Stimulated activated CD8-positive, alpha-beta memory T cell treated with anti-CD3 and anti-CD28 coated beads, Interleukin-12 subunit alpha, Interleukin-12 subunit beta, amount 100 ng/mL, for 4 hours (primary cell): ENCODE measurements around the gene NOL6.
"Not testable (repeated sequence)": the region's sequence is repeated elsewhere in the genome, so short reads cannot be mapped to it uniquely, and the experiment has no call there.

Experiments used
- DNase-seq: peaks from one replicate; pipeline ENCODE4 v3.0.0-alpha.2; 2020; ENCODE audit warnings: low read depth

NOL6 gene

GRCh38 chr9:33471361-33471760 is 2.4 kb downstream of the NOL6 start:
- DNase-seq = no peak

- no peak for DNase-seq
Measured at GRCh38 chr9:33469891-33470290, 3.8 kb downstream of the NOL6 start.

GRCh38 chr9:33468797-33469621 is 4.7 kb downstream of the NOL6 start:
- no peak for DNase-seq

- DNase-seq = no peak
Measured at GRCh38 chr9:33468215-33468730, 5.5 kb downstream of the NOL6 start.

- DNase-seq = no peak
Measured at GRCh38 chr9:33467526-33467925, 6.2 kb downstream of the NOL6 start.

GRCh38 chr9:33466565-33467495 is 6.9 kb downstream of the NOL6 start:
- peak; percentile 45 for DNase-seq

GRCh38 chr9:33465596-33466564 is 7.8 kb downstream of the NOL6 start:
- DNase-seq = no peak

- DNase-seq = no peak
Measured at GRCh38 chr9:33465096-33465495, 8.6 kb downstream of the NOL6 start.

GRCh38 chr9:33464045-33464636 is 9.6 kb downstream of the NOL6 start:
- no peak for DNase-seq

GRCh38 chr9:33463151-33463550 is 10.6 kb downstream of the NOL6 start:
- DNase-seq = no peak

GRCh38 chr9:33461492-33461891 is 12.2 kb downstream of the NOL6 start:
- no peak for DNase-seq

GRCh38 chr9:33460854-33461253 is 12.9 kb downstream of the NOL6 start:
- DNase-seq = no peak

- no peak for DNase-seq
Measured at GRCh38 chr9:33459115-33459514, 14.6 kb downstream of the NOL6 start.

- peak; percentile 41 for DNase-seq
Measured at GRCh38 chr9:33458444-33458843, 15.3 kb downstream of the NOL6 start.

- DNase-seq = no peak
Measured at GRCh38 chr9:33455945-33456344, 17.8 kb downstream of the NOL6 start.

GRCh38 chr9:33455456-33455855 is 18.3 kb downstream of the NOL6 start:
- not testable (repeated sequence) for DNase-seq

GRCh38 chr9:33454661-33455026 is 19.1 kb downstream of the NOL6 start:
- not testable (repeated sequence) for DNase-seq

- DNase-seq = no peak
Measured at GRCh38 chr9:33453999-33454660, 19.6 kb downstream of the NOL6 start.

- DNase-seq = no peak
Measured at GRCh38 chr9:33453286-33453860, 20.4 kb downstream of the NOL6 start.

GRCh38 chr9:33452828-33453271 is 20.9 kb downstream of the NOL6 start:
- peak; percentile 21 for DNase-seq
